Ecto neural progenitor cell (in vitro differentiated cells): Measurements from ENCODE around the gene BCL7A.
"Not testable (repeated sequence)": the region's sequence is repeated elsewhere in the genome, so short reads cannot be mapped to it uniquely, and the experiment has no call there.

Experiments
- DNase-seq: peaks from one replicate; pipeline ENCODE4 v3.0.0-alpha.2; 2018; ENCODE audit warnings: low spot score

The BCL7A gene

GRCh38 chr12:122021822-122022392, at the start of gene BCL7A:
Gene BCL7A (plus strand): TSS chr12:122021884. CDS start chr12:122022092, 208 bp downstream.
- DNase-seq = peak; percentile 93

DNA sequence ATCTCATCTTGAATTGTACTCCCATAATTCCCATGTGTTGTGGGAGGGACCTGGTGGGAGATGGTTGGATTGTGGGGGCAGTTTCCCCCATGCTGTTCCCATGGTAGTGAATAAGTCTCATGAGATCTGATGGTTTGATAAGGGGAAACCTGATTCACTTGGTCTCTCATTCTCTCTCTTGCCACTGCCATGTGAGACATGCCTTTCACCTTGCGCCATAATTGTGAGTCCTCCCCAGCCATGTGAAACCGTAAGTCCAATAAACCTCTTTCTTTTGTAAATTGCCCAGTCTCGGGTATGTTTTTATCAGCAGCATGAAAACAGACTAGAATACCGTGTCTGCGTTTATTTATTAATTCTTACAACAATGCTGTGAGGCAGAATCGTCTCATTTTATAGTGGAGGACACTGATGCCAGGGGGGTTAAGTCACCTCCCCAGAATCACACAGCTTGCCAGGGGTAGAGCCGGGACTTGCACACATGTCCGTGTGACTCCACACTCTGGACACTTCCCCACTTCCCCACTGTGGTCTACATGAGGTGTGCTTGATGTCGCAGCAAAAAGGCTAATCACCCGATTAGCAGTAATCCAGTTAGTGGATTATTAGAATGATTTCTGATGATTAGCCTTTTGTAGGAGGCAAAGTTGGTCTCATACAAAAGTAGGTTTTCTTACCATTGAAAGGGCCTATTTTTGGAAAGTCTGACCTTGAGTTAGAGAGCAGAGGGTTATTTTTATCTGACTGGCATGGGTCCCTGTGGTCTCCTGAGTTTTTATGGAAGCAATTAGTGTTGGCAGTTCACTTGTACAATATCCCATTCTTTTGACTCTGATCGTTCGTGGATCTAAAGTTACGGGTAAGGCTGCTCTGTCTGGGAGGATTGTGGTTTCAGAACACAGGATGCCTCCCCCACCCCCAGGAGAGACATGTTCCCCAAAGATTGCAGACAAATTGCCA, 47.4 kb upstream of the BCL7A start:
- DNase-seq = no peak

GRCh38 chr12:121975021-121975420, 46.7 kb upstream of the BCL7A start:
- DNase-seq = no peak

DNA sequence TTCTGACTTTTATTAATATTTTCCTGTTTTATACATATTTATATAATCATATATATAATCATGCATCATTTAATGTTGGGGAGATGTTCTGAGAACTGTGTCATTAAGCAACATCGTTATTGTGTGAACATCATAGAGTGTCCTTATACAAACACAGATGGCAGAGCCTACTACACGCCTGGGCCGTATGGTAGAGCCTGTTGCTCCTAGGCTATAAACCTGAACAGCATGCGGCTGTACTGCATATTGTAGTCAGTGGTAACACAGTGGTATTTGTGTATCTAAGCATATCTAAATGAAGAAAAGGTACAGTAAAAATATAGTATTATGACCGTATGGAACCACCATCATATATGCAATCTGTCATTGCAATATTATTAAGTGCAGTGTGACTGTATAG, 44.7 kb upstream of the BCL7A start:
- DNase-seq = no peak

GRCh38 chr12:121980191-121980891, 41.3 kb upstream of the BCL7A start:
- DNase-seq = no peak

DNA sequence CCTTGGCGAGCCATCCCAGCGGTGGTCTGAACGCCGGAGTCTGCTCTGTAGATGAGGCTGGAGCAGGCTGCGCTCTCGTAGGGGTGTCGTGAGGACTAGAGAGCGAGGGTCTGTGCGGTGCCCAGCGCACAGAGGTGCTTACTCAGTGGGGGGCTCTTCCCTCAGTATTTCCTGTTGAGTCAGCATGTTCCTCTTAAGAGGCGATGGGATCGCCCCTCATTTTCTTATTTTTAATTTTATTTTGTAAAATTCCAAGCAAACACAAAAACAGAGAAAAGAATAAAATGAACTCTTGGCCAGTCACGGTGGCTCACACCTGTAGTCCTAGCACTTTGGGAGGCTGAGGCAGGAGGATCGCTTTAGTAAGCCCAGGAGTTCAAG, 40.8 kb upstream of the BCL7A start:
- DNase-seq = no peak

GRCh38 chr12:121981456-121981855, 40.2 kb upstream of the BCL7A start:
- DNase-seq = no peak

DNA sequence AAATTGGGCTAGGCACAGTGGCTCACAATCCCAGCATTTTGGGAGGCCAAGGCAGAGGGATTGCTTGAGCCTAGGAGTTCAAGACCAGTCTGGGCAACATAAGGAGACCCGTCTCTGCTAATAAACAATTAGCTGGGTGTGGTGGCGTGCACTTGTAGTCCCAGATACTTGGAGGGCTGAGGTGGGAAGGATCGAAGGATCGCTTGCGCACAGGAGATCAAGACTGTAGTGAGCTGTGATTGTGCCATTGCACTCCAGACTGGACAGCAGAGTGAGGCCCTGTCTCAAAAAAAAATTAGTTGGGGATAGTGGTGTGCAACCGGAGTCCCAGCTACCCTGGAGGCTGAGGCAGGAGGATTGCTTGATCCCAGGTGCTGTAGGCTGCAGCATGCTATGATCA, 38.7 kb upstream of the BCL7A start:
- no peak for DNase-seq

- no peak for DNase-seq
Measured at GRCh38 chr12:121983536-121984210, 38.0 kb upstream of the BCL7A start.

DNA sequence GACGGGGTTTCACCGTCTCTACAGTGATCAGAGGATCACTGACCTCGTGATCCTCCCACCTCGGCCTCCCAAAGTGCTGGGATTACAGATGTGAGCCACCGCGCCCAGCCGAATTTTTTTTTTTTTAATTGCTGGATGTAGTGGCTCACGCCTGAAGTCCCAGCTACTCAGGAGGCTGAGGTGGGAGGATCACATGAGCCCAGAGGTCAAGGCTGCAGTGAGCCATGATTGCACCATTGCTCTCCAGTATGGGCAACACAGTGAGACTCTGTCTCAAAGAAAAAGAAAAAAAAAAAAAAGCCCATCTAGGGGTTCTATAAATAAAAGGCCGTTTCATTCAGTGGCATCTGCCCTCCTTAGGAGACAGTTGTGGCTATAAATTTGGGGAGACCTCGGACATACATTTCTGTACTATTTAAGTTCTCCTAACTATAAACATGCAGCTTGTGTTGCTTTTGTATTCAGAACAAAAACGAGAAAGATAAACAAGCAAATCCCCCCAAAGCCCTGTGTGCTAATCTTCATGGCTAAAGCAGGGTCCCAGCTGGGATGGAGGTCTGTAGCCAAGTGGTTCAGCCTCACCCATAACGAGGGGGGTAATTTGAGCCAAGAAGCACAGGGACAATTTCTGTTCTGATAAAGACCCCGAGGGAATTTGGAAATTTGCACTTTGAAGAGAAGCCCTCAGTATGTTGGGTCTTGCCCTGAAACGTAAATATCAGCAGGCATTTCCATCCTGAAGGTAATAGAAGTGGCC, 35.0 kb upstream of the BCL7A start:
- DNase-seq = no peak

DNA sequence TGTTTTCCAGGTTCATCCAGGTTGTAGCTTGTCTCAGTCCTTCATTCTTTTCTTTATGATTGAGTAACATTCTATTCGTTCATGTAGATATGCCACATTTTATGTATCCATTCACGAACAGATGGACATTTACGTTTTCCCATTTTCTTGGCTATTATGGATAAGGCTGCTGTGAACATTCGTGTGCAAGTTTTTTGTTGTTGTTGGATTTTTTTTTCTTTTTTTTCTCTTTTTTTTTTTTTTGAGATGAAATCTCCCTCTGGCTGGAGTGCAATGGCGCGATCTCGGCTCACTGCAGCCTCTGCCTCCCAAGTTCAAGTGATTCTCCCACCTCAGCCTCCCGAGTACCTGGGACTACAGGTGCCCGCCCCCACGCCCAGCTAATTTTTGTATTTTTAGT, 33.2 kb upstream of the BCL7A start:
- DNase-seq = not testable (repeated sequence)

DNA sequence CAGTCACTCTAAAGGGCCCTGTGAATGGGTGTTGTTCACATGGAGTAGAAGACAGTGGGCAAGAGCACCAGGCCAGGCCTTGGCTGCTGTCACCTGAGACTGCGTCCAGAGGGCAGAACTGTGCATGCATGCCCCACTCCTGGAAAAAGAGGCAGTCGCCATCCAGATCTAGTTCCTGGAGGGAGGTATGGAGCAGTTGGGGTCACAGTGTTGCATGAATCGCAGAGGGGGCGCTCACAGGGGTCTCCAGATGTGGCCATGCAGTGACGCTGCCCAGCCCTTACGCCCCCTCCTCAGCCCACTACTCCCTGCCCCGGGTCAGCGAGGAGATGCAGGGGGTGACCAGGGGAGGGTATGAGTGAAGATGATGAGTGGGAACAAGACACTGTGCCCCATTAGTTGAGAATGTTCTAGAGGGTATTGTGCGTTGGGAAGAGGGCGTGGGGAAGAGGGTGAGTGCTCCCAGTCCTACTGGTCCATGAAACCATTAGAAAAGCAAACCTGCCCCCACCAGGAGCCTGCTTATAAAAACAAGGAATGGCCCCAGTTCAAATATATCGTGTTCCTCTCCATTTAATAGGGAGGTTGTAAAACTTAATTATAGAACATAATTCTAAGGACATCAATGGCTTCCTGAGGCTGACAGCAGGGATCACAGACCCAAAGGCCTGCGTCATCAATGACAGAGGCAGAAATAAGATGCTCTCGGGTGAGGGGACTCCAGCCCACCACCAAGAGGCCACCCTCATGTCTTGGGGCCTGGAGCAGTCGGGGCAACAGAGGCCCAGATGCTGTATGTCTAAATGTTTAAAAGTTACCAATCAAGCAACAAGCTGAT, 32.2 kb upstream of the BCL7A start:
- DNase-seq = no peak

DNA sequence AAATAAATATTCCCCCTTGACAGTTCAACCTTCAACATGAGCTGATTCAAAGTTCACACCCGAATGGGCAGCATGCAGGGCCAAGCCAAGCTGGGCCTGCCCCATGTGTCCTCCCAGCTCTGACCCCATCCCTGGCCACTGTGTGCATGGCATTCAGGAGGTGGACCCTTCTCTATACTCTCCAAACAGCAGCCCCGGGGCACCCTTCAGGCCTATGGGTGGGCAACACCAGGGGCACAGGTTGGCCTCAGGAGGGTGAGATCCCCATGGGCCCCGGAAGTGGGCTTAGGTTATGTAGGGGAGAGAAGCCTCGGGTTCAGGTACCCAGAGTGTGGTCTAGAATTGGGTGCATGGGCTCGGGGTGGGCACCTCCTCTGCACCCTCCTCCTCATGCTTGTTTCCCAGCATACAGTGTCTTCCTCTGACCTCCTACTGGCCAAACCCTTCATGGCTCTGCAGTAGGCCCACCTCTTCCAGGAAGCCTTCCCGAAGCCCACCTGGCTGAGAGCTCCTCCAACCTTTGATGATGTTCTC, 31.5 kb upstream of the BCL7A start:
- no peak for DNase-seq

DNA sequence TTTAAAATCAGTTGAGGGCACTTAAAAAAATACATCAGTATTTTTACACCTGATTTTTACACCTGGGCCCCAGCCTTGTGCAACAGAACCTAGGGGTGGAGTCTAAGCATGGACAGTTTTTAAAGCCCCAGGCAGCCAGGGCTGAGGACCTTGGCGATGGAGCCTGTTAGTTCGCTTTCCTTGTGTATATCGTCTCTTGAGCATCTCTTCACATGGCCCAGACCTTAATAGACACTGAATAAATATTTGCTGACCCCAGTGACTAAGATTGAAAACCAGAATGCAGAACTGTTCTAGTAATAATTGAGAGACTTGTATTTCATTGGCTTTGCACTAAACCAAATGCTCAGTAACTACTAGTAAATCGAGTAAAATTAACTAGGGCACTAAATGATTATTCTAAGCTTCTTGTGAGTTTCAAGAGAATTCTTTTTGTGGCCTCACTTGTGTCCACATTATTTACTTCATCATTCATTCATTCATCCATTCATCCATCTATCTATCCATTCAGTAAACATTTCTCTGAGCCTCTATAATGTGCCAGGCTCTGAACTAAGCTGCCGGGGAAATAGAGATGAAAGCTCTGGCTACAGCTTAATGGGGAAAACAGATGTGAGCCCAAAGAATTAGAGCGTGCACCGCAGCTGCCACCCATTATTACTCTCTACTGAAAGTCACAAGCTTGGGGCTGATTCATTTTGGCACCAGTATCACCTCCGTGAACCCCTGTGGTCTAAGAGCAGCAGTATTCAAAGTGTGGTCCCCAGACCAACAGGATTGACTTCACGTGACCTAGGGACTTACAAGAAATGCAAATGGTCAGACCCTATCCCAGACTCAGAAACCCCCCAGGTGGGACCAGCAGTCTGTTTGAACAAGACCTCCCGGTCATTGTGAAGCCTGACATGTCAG, 30.7 kb upstream of the BCL7A start:
- DNase-seq = no peak

DNA sequence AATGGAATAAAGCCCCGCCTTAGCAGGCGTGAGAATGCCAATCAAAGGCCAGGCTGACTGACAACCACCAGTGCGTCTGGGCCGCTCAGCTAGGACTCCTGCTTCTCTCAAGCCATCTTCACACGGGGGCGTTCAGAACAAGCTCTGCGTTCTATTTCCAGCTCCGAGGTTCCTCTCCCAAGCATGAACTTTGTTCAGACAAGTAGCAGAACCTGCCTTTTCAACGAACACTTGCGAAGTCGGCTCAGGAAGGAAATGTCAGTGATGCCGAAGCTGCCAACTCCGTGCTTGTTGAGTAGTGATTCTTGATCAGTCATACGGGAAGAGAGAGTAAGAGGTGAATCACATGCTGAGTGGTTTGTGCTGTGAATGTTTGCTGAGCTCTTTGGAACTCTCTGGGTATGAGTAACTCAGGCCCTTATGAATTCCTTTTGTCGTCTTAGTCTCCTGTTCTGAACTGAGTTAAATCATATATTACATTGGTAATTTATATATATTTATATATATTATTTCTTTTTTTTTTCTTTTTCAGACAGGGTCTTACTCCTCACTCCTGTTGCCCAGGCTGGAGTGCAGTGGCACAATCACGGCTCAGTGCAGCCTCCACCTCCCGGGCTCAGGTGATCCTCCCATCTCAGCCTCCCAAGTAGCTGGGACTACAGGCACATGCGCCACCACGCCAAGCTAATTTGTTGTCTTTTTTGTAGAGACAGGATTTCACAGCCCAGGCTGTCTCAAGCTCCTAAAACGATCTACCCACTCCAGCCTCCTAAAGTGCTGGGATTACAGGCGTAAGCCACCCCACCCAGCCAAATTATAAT, 29.4 kb upstream of the BCL7A start:
- DNase-seq = no peak

- DNase-seq = no peak
Measured at GRCh38 chr12:121996050-121996944, 25.4 kb upstream of the BCL7A start.

GRCh38 chr12:121996945-121997612, 24.6 kb upstream of the BCL7A start:
- DNase-seq = no peak
